PFSK-1 (cell line): ENCODE measurements around the gene XKR7.

ENCODE experiments used
- FOXP2 ChIP-seq: optimal IDR thresholded peaks from 2 replicates; pipeline ENCODE3; 2011; ENCODE audit warnings: borderline replicate concordance, control low read depth, inconsistent platforms; ENCODE audit not compliant: insufficient read depth; ENCODE audit errors: extremely low read length, extremely low read depth
- POLR2AphosphoS5 ChIP-seq: IDR thresholded peaks from 2 replicates; pipeline ENCODE4 v1.6.1; 2012; ENCODE audit warnings: low read depth, mild to moderate bottlenecking, control low read depth, low read length, moderate library complexity
- SIN3A ChIP-seq: IDR thresholded peaks from 2 replicates; pipeline ENCODE4 v1.6.1; 2012; ENCODE audit warnings: mild to moderate bottlenecking, low read length, moderate library complexity, borderline replicate concordance; ENCODE audit not compliant: insufficient read depth
- TAF1 ChIP-seq: IDR thresholded peaks from 2 replicates; pipeline ENCODE4 v1.6.1; 2012; ENCODE audit warnings: low read length, control low read depth, borderline replicate concordance; ENCODE audit not compliant: insufficient read depth
- TF ChIP-seq, protein P1 (sequence below), 2 experiments: IDR thresholded peaks; 2 replicates each; pipeline versions ENCODE4 v1.6.1 to v1.8.0; 2011 to 2012; ENCODE audit warnings: low read depth in 2 of 2, low read length in 2 of 2, control low read depth in 1 of 2, inconsistent platforms in 1 of 2, mild to moderate bottlenecking in 1 of 2, moderate library complexity in 1 of 2; ENCODE audit not compliant: insufficient read depth in 1 of 2

DNA sequence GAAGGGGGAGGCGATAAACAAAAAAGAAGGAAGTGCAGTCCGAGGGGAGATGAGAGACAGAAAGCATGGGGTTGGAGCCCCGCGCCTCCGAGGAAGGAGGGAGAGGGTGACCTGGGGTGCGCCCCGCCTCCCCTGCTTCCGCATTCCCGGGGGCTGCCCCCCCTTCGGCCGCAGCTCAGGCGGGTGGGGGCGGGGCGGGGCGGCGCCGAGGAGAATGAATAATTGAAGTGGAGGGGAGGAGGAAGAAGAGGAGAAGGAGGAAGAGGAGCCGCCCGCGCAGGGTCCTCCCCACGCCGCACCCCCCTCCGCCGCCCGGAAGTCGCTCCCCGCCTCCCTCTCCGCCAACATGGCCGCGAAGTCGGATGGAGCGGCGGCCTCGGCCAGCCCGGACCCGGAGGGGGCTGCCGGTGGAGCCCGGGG, at the start of gene XKR7:
- TF ChIP-seq, protein P1, sequence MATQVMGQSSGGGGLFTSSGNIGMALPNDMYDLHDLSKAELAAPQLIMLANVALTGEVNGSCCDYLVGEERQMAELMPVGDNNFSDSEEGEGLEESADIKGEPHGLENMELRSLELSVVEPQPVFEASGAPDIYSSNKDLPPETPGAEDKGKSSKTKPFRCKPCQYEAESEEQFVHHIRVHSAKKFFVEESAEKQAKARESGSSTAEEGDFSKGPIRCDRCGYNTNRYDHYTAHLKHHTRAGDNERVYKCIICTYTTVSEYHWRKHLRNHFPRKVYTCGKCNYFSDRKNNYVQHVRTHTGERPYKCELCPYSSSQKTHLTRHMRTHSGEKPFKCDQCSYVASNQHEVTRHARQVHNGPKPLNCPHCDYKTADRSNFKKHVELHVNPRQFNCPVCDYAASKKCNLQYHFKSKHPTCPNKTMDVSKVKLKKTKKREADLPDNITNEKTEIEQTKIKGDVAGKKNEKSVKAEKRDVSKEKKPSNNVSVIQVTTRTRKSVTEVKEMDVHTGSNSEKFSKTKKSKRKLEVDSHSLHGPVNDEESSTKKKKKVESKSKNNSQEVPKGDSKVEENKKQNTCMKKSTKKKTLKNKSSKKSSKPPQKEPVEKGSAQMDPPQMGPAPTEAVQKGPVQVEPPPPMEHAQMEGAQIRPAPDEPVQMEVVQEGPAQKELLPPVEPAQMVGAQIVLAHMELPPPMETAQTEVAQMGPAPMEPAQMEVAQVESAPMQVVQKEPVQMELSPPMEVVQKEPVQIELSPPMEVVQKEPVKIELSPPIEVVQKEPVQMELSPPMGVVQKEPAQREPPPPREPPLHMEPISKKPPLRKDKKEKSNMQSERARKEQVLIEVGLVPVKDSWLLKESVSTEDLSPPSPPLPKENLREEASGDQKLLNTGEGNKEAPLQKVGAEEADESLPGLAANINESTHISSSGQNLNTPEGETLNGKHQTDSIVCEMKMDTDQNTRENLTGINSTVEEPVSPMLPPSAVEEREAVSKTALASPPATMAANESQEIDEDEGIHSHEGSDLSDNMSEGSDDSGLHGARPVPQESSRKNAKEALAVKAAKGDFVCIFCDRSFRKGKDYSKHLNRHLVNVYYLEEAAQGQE (IDR thresholded peaks at IDR 0.05; ENCODE audit: insufficient read depth in 1 of 2, low read depth in 2 of 2, low read length in 2 of 2), result no peak
- TF ChIP-seq TAF1 (no peak), POLR2AphosphoS5 (no peak), FOXP2 (no peak), SIN3A (no peak)
